Left kidney (tissue), 2 donors: Measurements from ENCODE around the gene SLC6A16. TPM values are rescaled to one million over a fixed set of nuclear protein-coding genes. Genes with fewer than 3 reads are reported as not detected.
"Not testable (repeated sequence)": the region's sequence is repeated elsewhere in the genome, so short reads cannot be mapped to it uniquely, and the experiment has no call there.

Experiments used
- DNase-seq: peaks from one replicate; pipeline ENCODE4 v3.0.0-alpha.2; 2013
- polyA plus RNA-seq: library from polyadenylated mRNA; unstranded; fragments of 120-200 nt; gene quantifications from one replicate; pipeline ENCODE4 v1.2.1, GENCODE V29; 2013; ENCODE audit not compliant: insufficient read length

SLC6A16 gene
- polyA plus RNA-seq, 1 donor, result 5.3 TPM

GRCh38 chr19:49271080-49271753, 53.8 kb downstream of the SLC6A16 start:
- no peak for DNase-seq

GRCh38 chr19:49266409-49266808, 58.6 kb downstream of the SLC6A16 start:
- DNase-seq, result not testable (repeated sequence)

GRCh38 chr19:49264258-49264657, 60.7 kb downstream of the SLC6A16 start:
- DNase-seq, result no peak

GRCh38 chr19:49261602-49262001, 63.4 kb downstream of the SLC6A16 start:
- no peak for DNase-seq

- DNase-seq, result no peak
These were observed 68.3 kb downstream of the SLC6A16 start for GRCh38 chr19:49256691-49257090.

GRCh38 chr19:49255674-49256073, 69.3 kb downstream of the SLC6A16 start:
- DNase-seq, result no peak

GRCh38 chr19:49249933-49250332, 75.1 kb downstream of the SLC6A16 start:
- DNase-seq, result no peak

- no peak for DNase-seq
These were observed 77.3 kb downstream of the SLC6A16 start for GRCh38 chr19:49247676-49248075.

- no peak for DNase-seq
These were observed 80.7 kb downstream of the SLC6A16 start for GRCh38 chr19:49244256-49244655.

GRCh38 chr19:49243726-49244125, 81.3 kb downstream of the SLC6A16 start:
- no peak for DNase-seq

- DNase-seq, result no peak
These were observed 81.9 kb downstream of the SLC6A16 start for GRCh38 chr19:49243129-49243528.

- no peak for DNase-seq
These were observed 83.2 kb downstream of the SLC6A16 start for GRCh38 chr19:49241769-49242168.

Other genes starting within 250 kb of the SLC6A16 start
- 354 TPM for gene SNRNP70, start 239.7 kb downstream of the SLC6A16 start, polyA plus RNA-seq
- gene LIN7B, start 210.8 kb downstream of the SLC6A16 start, polyA plus RNA-seq, result 5.6 TPM
- 0.20 TPM for gene C19orf73, start 206.0 kb downstream of the SLC6A16 start, polyA plus RNA-seq
- 3.9 TPM for gene PPFIA3, start 205.6 kb downstream of the SLC6A16 start, polyA plus RNA-seq
- gene HRC, start 169.8 kb downstream of the SLC6A16 start, polyA plus RNA-seq, result 22.9 TPM
- 29.4 TPM for gene TRPM4, start 167.4 kb downstream of the SLC6A16 start, polyA plus RNA-seq
- gene CD37, start 10.2 kb upstream of the SLC6A16 start, polyA plus RNA-seq, result 53.3 TPM
- gene TEAD2, start 37.2 kb upstream of the SLC6A16 start, polyA plus RNA-seq, result 92.8 TPM
- 5.0 TPM for gene DKKL1, start 38.7 kb upstream of the SLC6A16 start, polyA plus RNA-seq
- gene KASH5, start 63.1 kb upstream of the SLC6A16 start, polyA plus RNA-seq, result 0.17 TPM
- gene PTH2, start 98.2 kb upstream of the SLC6A16 start, polyA plus RNA-seq, result not detected
- not detected for gene GFY, start 100.2 kb upstream of the SLC6A16 start, polyA plus RNA-seq
- gene SLC17A7, start 116.3 kb upstream of the SLC6A16 start, polyA plus RNA-seq, result 0.43 TPM
- 91.6 TPM for gene PIH1D1, start 126.6 kb upstream of the SLC6A16 start, polyA plus RNA-seq
- 16.6 TPM for gene ALDH16A1, start 128.0 kb upstream of the SLC6A16 start, polyA plus RNA-seq
- 3.3 TPM for gene FLT3LG, start 149.0 kb upstream of the SLC6A16 start, polyA plus RNA-seq
- gene RPL13A, start 162.4 kb upstream of the SLC6A16 start, polyA plus RNA-seq, result 2,088 TPM
- 2,367 TPM for gene RPS11, start 171.2 kb upstream of the SLC6A16 start, polyA plus RNA-seq
- gene FCGRT, start 187.5 kb upstream of the SLC6A16 start, polyA plus RNA-seq, result 222 TPM
- gene RCN3, start 202.8 kb upstream of the SLC6A16 start, polyA plus RNA-seq, result 14.6 TPM